ENCODE data around the gene ULBP2.
"Not testable (repeated sequence)": the region's sequence is repeated elsewhere in the genome, so short reads cannot be mapped to it uniquely, and the experiment has no call there.

The ULBP2 gene

GRCh38 chr6:149919834-149920225 is 22.0 kb upstream of the ULBP2 start:
- no peak for TF ChIP-seq CTCF (IDR thresholded peaks at IDR 0.05)
- no peak for TF ChIP-seq ZFX (IDR thresholded peaks at IDR 0.05; ENCODE audit: borderline replicate concordance)
- no peak overlapping the region for H3K27ac ChIP-seq

GRCh38 chr6:149921361-149921760 is 20.5 kb upstream of the ULBP2 start:
- TF ChIP-seq CTCF (IDR thresholded peaks at IDR 0.05), result no peak
- TF ChIP-seq ZFX (IDR thresholded peaks at IDR 0.05; ENCODE audit: borderline replicate concordance), result no peak
- H3K27ac ChIP-seq, result no peak overlapping the region

GRCh38 chr6:149922091-149922490 is 19.7 kb upstream of the ULBP2 start:
- not testable (repeated sequence) for H3K27ac ChIP-seq

- TF ChIP-seq CTCF (IDR thresholded peaks at IDR 0.05) (no peak), ZFX (IDR thresholded peaks at IDR 0.05; ENCODE audit: borderline replicate concordance) (no peak)
Observed at GRCh38 chr6:149922642-149923326, 19.0 kb upstream of the ULBP2 start, which contains the start of gene RAET1G. Gene RAET1G, minus strand, starts transcription at chr6:149923121. Its CDS starts 111 bp downstream, at chr6:149923010.

GRCh38 chr6:149923327-149923986 is 18.4 kb upstream of the ULBP2 start:
- TF ChIP-seq ZFX (IDR thresholded peaks at IDR 0.05; ENCODE audit: borderline replicate concordance) (no peak), CTCF (IDR thresholded peaks at IDR 0.05) (no peak)
- H3K27ac ChIP-seq, result no peak overlapping the region

More at GRCh38 chr6:149922642-149923326, 19.0 kb upstream of the ULBP2 start, which contains the start of gene RAET1G:
- no peak within 1 kb of the TSS for H3K27ac ChIP-seq

GRCh38 chr6:149924206-149924932 is 17.4 kb upstream of the ULBP2 start:
- no peak overlapping the region for H3K27ac ChIP-seq
- TF ChIP-seq CTCF (IDR thresholded peaks at IDR 0.05) (no peak), ZFX (IDR thresholded peaks at IDR 0.05; ENCODE audit: borderline replicate concordance) (no peak)

- no peak overlapping the region for H3K27ac ChIP-seq
- TF ChIP-seq ZFX (IDR thresholded peaks at IDR 0.05; ENCODE audit: borderline replicate concordance), result no peak
- no peak for TF ChIP-seq CTCF (IDR thresholded peaks at IDR 0.05)
Observed at GRCh38 chr6:149924933-149925252, 16.9 kb upstream of the ULBP2 start.
